H9 (cell line): ENCODE data around the gene RABGAP1L. TPM values are rescaled to one million over a fixed set of nuclear protein-coding genes. Genes with fewer than 3 reads are reported as not detected.

Experiments
- DNase-seq: peaks from one replicate; pipeline ENCODE4 v3.0.0-alpha.2; 2017
- H2AFZ ChIP-seq: one replicate; pipeline ENCODE4 v1.6.1; 2013; ENCODE audit warnings: mild to moderate bottlenecking, low read length, control low read depth, moderate library complexity
- H2AK5ac ChIP-seq: 2 replicates; pipeline ENCODE4 v1.6.1; 2013; ENCODE audit warnings: low read length, control low read depth, mixed read lengths; ENCODE audit not compliant: insufficient read length
- H2BK120ac ChIP-seq: one replicate; pipeline ENCODE4 v1.6.1; 2013; ENCODE audit warnings: low read depth, mild to moderate bottlenecking, low read length, control low read depth, inconsistent platforms; ENCODE audit not compliant: poor library complexity, severe bottlenecking
- H2BK12ac ChIP-seq: 2 replicates; pipeline ENCODE4 v1.6.1; 2013; ENCODE audit warnings: low read length, control low read depth, mixed read lengths, low read depth; ENCODE audit not compliant: insufficient read length
- H2BK15ac ChIP-seq: 2 replicates; pipeline ENCODE4 v1.6.1; 2013; ENCODE audit warnings: low read depth, low read length, control low read depth
- H2BK20ac ChIP-seq: one replicate; pipeline ENCODE4 v1.6.1; 2013; ENCODE audit warnings: low read depth, mild to moderate bottlenecking, low read length, control low read depth, inconsistent platforms; ENCODE audit not compliant: poor library complexity, severe bottlenecking
- H2BK5ac ChIP-seq: 2 replicates; pipeline ENCODE4 v1.6.1; 2013; ENCODE audit warnings: low read length, control low read depth, mixed read lengths; ENCODE audit not compliant: insufficient read length
- H3K14ac ChIP-seq: 2 replicates; pipeline ENCODE4 v1.6.1; 2013; ENCODE audit warnings: low read length, control low read depth; ENCODE audit not compliant: insufficient read depth
- H3K18ac ChIP-seq: 2 replicates; pipeline ENCODE4 v1.6.1; 2013; ENCODE audit warnings: low read depth, mild to moderate bottlenecking, mixed read lengths, low read length, control low read depth; ENCODE audit not compliant: insufficient read length
- H3K23ac ChIP-seq: 2 replicates; pipeline ENCODE4 v1.6.1; 2013; ENCODE audit warnings: low read length, control low read depth, mixed read lengths, low read depth; ENCODE audit not compliant: insufficient read length
- H3K23me2 ChIP-seq: 2 replicates; pipeline ENCODE4 v1.6.1; 2013; ENCODE audit warnings: low read depth, mild to moderate bottlenecking, mixed read lengths, low read length, control low read depth; ENCODE audit not compliant: insufficient read length, poor library complexity, severe bottlenecking
- H3K27ac ChIP-seq: 2 replicates; pipeline ENCODE4 v1.5.1; 2013; ENCODE audit warnings: low read length, control low read depth, mixed read lengths, low read depth; ENCODE audit not compliant: insufficient read length
- H3K27me3 ChIP-seq: 2 replicates; pipeline ENCODE4 v1.6.1; 2013; ENCODE audit warnings: low read length, control low read depth, inconsistent platforms; ENCODE audit not compliant: insufficient read depth
- H3K4ac ChIP-seq: 2 replicates; pipeline ENCODE4 v1.6.1; 2013; ENCODE audit warnings: low read depth, mild to moderate bottlenecking, control low read depth, inconsistent platforms, low read length, moderate library complexity
- H3K4me1 ChIP-seq: 2 replicates; pipeline ENCODE4 v1.6.1; 2013; ENCODE audit warnings: low read length, control low read depth, inconsistent platforms; ENCODE audit not compliant: insufficient read depth
- H3K4me2 ChIP-seq: 2 replicates; pipeline ENCODE4 v1.6.1; 2013; ENCODE audit warnings: low read length, control low read depth, mixed read lengths; ENCODE audit not compliant: insufficient read length, insufficient read depth
- H3K56ac ChIP-seq: 2 replicates; pipeline ENCODE4 v1.6.1; 2013; ENCODE audit warnings: low read depth, mild to moderate bottlenecking, mixed read lengths, low read length, control low read depth; ENCODE audit not compliant: insufficient read length
- H3K79me1 ChIP-seq: 2 replicates; pipeline ENCODE4 v1.6.1; 2013; ENCODE audit warnings: low read depth, mild to moderate bottlenecking, moderate library complexity, low read length, control low read depth, inconsistent platforms; ENCODE audit not compliant: insufficient read depth, poor library complexity, severe bottlenecking
- H3K79me2 ChIP-seq: 2 replicates; pipeline ENCODE4 v1.6.1; 2013; ENCODE audit warnings: low read length, control low read depth, inconsistent platforms; ENCODE audit not compliant: insufficient read depth
- H3K9ac ChIP-seq: 2 replicates; pipeline ENCODE4 v1.6.1; 2013; ENCODE audit warnings: low read length, control low read depth, mixed read lengths; ENCODE audit not compliant: insufficient read length; ENCODE audit errors: extremely low read depth
- H3K9me3 ChIP-seq: one replicate; pipeline ENCODE4 v1.6.1; 2013; ENCODE audit warnings: low read depth, low read length, inconsistent platforms; ENCODE audit not compliant: control insufficient read depth
- H3T11ph ChIP-seq: one replicate; pipeline ENCODE4 v1.6.1; 2013; ENCODE audit warnings: mild to moderate bottlenecking, low read length, control low read depth, inconsistent platforms
- H4K20me1 ChIP-seq: one replicate; pipeline ENCODE4 v1.6.1; 2013; ENCODE audit not compliant: control insufficient read depth, insufficient read length, insufficient read depth
- H4K5ac ChIP-seq: 2 replicates; pipeline ENCODE4 v1.6.1; 2013; ENCODE audit warnings: low read depth, mild to moderate bottlenecking, mixed read lengths, low read length, control low read depth; ENCODE audit not compliant: insufficient read length
- H4K8ac ChIP-seq: replicated peaks from 2 replicates; pipeline ENCODE4 v1.6.1; 2013; ENCODE audit warnings: low read length, control low read depth, mixed read lengths, low read depth; ENCODE audit not compliant: insufficient read length
- H4K91ac ChIP-seq: 2 replicates; pipeline ENCODE4 v1.6.1; 2013; ENCODE audit warnings: low read depth, mild to moderate bottlenecking, moderate library complexity, mixed read lengths, low read length, control low read depth; ENCODE audit not compliant: insufficient read length
- H3K27ac Mint-ChIP-seq, 3 experiments: 2 replicates in 2 of 3; 3 replicates in 1 of 3; pipeline ENCODE4 v1.8.0; 2020 to 2021; ENCODE audit warnings: mixed read lengths in 3 of 3, mild to moderate bottlenecking in 1 of 3, moderate library complexity in 1 of 3
- H3K27me3 Mint-ChIP-seq: 2 replicates; pipeline ENCODE4 v1.8.0; 2021; ENCODE audit warnings: low read depth, mild to moderate bottlenecking, moderate library complexity, mixed read lengths
- H3K36me3 Mint-ChIP-seq, 3 experiments: 2 replicates in 2 of 3; 3 replicates in 1 of 3; pipeline ENCODE4 v1.8.0; 2020 to 2021; ENCODE audit warnings: low read depth in 3 of 3, mixed read lengths in 3 of 3; ENCODE audit not compliant: insufficient read depth in 1 of 3
- H3K4me1 Mint-ChIP-seq, 2 experiments: 2 replicates each; pipeline ENCODE4 v1.8.0; 2020; ENCODE audit warnings: mixed read lengths in 2 of 2
- H3K4me3 Mint-ChIP-seq, 2 experiments: 2 replicates in 1 of 2; 3 replicates in 1 of 2; pipeline ENCODE4 v1.8.0; 2020 to 2021; ENCODE audit warnings: mild to moderate bottlenecking in 2 of 2, mixed read lengths in 2 of 2, moderate library complexity in 1 of 2
- H3K9me3 Mint-ChIP-seq, 2 experiments: 2 replicates in 1 of 2; 3 replicates in 1 of 2; pipeline ENCODE4 v1.8.0; 2020; ENCODE audit warnings: mild to moderate bottlenecking in 2 of 2, mixed read lengths in 2 of 2, moderate library complexity in 1 of 2
- CTCF ChIP-seq: fragments of 200-600 bp; sonication (generic); conservative IDR thresholded peaks from 3 replicates; pipeline ENCODE4 v1.8.0; 2021; ENCODE audit warnings: antibody characterized with exemption, mild to moderate bottlenecking
- WGBS: extraction: QIAGEN DNeasy Blood & Tissue Kit; methylation state at CpG from one replicate; pipeline ENCODE4 v1.1.7; 2013; ENCODE audit warnings: missing lambda C conversion rate, low lambda C conversion rate, mixed read lengths; ENCODE audit not compliant: insufficient read length; ENCODE audit errors: extremely low coverage; 5-methylcytosine and 5-hydroxymethylcytosine counted together
- total RNA-seq: library from RNA; stranded (reverse); gene quantifications from 2 replicates; pipeline ENCODE4 v1.2.1, GENCODE V29; 2021

RABGAP1L gene
- total RNA-seq, 1 experiment from 2014 or later: 147 TPM

- no peak overlapping the region for H3K4me3 Mint-ChIP-seq
Observed at GRCh38 chr1:174660476-174660875, 501.2 kb downstream of the RABGAP1L start.

More at GRCh38 chr1:174660476-174660875, 501.2 kb downstream of the RABGAP1L start:
- Histone ChIP-seq H2BK5ac (no peak overlapping the region), H2BK120ac (no peak overlapping the region), H3K79me1 (no peaks in the 10 kb centered on the region), H3K27ac (no peak overlapping the region), H3K23ac (no peak overlapping the region), H3K4ac (no peak overlapping the region), H3K9ac (no peak overlapping the region), H3K9me3 (no peaks in the 10 kb centered on the region), H2BK15ac (no peak overlapping the region), H3K56ac (no peak overlapping the region), H2BK12ac (no peak overlapping the region), H3K27me3 (no peaks in the 10 kb centered on the region), H4K91ac (no peak overlapping the region), H4K5ac (no peak overlapping the region), H4K8ac (no peak overlapping the region), H2BK20ac (no peak overlapping the region), H3K18ac (no peak overlapping the region), H2AFZ (no peak overlapping the region), H3K23me2 (no peaks in the 10 kb centered on the region), H3K4me1 (no peaks in the 10 kb centered on the region), H3K14ac (no peak overlapping the region), H3K4me2 (no peak overlapping the region), H3T11ph (no peak overlapping the region), H2AK5ac (no peak overlapping the region), H3K79me2 (no peaks in the 10 kb centered on the region), H4K20me1 (no peaks in the 10 kb centered on the region)
- Mint-ChIP-seq H3K36me3 (no peaks in the 10 kb centered on the region; a peak in 2 of 7 replicates), H3K9me3 (peaks cover 5 to 6% of the 10 kb centered on the region in 2 experiments; a peak in 3 of 5 replicates), H3K4me1 (peaks cover 0 to 4% of the 10 kb centered on the region in 2 experiments; a peak in 1 of 4 replicates), H3K27me3 (no peaks in the 10 kb centered on the region; the same call in 1 of the 2 replicates), H3K27ac (no peak overlapping the region)
- WGBS: no CpG with 5 or more reads among the region's 1 CpG
- DNase-seq: no peak
- TF ChIP-seq CTCF: no peak
